ENCODE measurements around the gene ADORA1. TPM values are rescaled to one million over a fixed set of nuclear protein-coding genes. Genes with fewer than 3 reads are reported as not detected.
A peak's percentile ranks its signal among the peaks of the same experiment; 100 is the strongest.

Gene ADORA1
- total and polyA plus RNA-seq, 2 of the 13 experiments (the other 11 are each of a cell fraction or from before 2014, with no cell fraction given) = 0.11 TPM; not detected in 1

DNA sequence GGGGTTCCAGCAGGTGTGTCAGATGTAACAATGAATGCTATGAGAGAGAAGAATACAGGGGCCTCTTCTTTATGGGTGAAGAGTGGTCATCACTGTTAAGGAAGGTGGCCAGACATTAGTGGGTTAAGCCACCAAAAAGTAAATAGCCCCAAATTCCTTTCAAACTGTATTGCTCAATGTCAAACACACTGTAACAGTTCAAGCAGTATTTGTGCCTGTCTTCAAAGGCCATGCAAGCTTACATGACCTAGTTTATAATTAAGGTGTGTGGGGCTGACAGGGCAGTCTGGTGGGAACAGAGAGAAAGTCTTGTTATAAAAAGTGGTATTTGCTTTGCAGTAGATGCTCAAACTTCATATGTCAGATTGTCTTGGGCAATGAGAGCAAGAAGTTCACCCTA is 83.5 kb downstream of the ADORA1 start:
- Histone ChIP-seq H2AFZ (ENCODE audit: low read length) (no peak overlapping the region), H3K79me2 (ENCODE audit: insufficient read depth, low read length) (no peaks in the 10 kb centered on the region), H3K4me1 (ENCODE audit: insufficient read depth, low read length) (peaks cover 16% of the 10 kb centered on the region), H3K27ac (ENCODE audit: extremely low read length, insufficient read depth, low read length) (no peak overlapping the region), H3K4me3 (replicated peaks in 1 of 3; ENCODE audit: insufficient read depth in 1 of 3, low read depth in 2 of 3, low read length in 3 of 3) (no peak overlapping the region), H4K20me1 (ENCODE audit: insufficient read depth, low read length) (no peaks in the 10 kb centered on the region; the same call in 1 of the 2 replicates), H3K4me2 (ENCODE audit: low read depth, low read length) (no peak overlapping the region; the same call in 1 of the 2 replicates), H3K27me3 (ENCODE audit: control insufficient read depth in 1 of 2, insufficient read depth in 2 of 2, low read length in 2 of 2) (peaks cover 0 to 11% of the 10 kb centered on the region in 2 experiments; a peak in 1 of 5 replicates), H3K9me3 (ENCODE audit: low read length) (no peaks in the 10 kb centered on the region), H3K36me3 (replicated peaks in 1 of 2; ENCODE audit: control insufficient read depth in 1 of 2, insufficient read depth in 2 of 2, low read length in 2 of 2) (no peaks in the 10 kb centered on the region), H3K9ac (ENCODE audit: insufficient read depth, low read depth, low read length) (no peak overlapping the region)
- FAIRE-seq (peak; percentile 68), DNase-seq (ENCODE audit: low spot score) (peak; percentile 77), ATAC-seq (peak; percentile 77)
- intact Hi-C loops (cut with micrococcal nuclease; ENCODE audit: unreplicated experiment) (no loop called here), in situ Hi-C loops (cut with HindIII; ENCODE audit: extremely low pct_ligation_motif_present, low pct_unique_long_range_greater_than_20kb) (no loop called here)
- POLR2A ChIA-PET = no interaction called here
- BruUV-seq (replicated peaks) = no TSS peak
- CTCF ChIA-PET (ENCODE audit: low intra/inter-chr PET ratio, low total read pairs) = no interaction called here
- TF ChIP-seq TARDBP (CRISPR knock-in tag; IDR thresholded peaks at IDR 0.05) = 0 out of 2 replicates have a peak, but pooled peaks have one; percentile 28
- TF ChIP-seq NFIC (IDR thresholded peaks at IDR 0.05; ENCODE audit: low read length) = 0 out of 2 replicates have a peak, but pooled peaks have one; percentile 10
- TF ChIP-seq, protein P1, sequence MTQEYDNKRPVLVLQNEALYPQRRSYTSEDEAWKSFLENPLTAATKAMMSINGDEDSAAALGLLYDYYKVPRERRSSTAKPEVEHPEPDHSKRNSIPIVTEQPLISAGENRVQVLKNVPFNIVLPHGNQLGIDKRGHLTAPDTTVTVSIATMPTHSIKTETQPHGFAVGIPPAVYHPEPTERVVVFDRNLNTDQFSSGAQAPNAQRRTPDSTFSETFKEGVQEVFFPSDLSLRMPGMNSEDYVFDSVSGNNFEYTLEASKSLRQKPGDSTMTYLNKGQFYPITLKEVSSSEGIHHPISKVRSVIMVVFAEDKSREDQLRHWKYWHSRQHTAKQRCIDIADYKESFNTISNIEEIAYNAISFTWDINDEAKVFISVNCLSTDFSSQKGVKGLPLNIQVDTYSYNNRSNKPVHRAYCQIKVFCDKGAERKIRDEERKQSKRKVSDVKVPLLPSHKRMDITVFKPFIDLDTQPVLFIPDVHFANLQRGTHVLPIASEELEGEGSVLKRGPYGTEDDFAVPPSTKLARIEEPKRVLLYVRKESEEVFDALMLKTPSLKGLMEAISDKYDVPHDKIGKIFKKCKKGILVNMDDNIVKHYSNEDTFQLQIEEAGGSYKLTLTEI (CRISPR knock-in tag; conservative IDR thresholded peaks at IDR 0.05) = no peak
- TF ChIP-seq ARID2 (CRISPR knock-in tag; IDR thresholded peaks at IDR 0.05; ENCODE audit: borderline replicate concordance) = no peak
- TF ChIP-seq ZNF782 (CRISPR knock-in tag; IDR thresholded peaks at IDR 0.05; ENCODE audit: borderline replicate concordance) = no peak
- no peak for TF ChIP-seq ZNF891 (CRISPR knock-in tag; IDR thresholded peaks at IDR 0.05)
- no peak for TF ChIP-seq MXI1 (IDR thresholded peaks at IDR 0.05; ENCODE audit: borderline replicate concordance, low read depth, low read length)
- peak; percentile 63; the same call in 1 of the 2 replicates for TF ChIP-seq NCOA2 (CRISPR knock-in tag; IDR thresholded peaks at IDR 0.05)
- TF ChIP-seq, protein P2, sequence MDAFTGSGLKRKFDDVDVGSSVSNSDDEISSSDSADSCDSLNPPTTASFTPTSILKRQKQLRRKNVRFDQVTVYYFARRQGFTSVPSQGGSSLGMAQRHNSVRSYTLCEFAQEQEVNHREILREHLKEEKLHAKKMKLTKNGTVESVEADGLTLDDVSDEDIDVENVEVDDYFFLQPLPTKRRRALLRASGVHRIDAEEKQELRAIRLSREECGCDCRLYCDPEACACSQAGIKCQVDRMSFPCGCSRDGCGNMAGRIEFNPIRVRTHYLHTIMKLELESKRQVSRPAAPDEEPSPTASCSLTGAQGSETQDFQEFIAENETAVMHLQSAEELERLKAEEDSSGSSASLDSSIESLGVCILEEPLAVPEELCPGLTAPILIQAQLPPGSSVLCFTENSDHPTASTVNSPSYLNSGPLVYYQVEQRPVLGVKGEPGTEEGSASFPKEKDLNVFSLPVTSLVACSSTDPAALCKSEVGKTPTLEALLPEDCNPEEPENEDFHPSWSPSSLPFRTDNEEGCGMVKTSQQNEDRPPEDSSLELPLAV (CRISPR knock-in tag; conservative IDR thresholded peaks at IDR 0.05; ENCODE audit: low read depth) = no peak
- TF ChIP-seq, protein P3, sequence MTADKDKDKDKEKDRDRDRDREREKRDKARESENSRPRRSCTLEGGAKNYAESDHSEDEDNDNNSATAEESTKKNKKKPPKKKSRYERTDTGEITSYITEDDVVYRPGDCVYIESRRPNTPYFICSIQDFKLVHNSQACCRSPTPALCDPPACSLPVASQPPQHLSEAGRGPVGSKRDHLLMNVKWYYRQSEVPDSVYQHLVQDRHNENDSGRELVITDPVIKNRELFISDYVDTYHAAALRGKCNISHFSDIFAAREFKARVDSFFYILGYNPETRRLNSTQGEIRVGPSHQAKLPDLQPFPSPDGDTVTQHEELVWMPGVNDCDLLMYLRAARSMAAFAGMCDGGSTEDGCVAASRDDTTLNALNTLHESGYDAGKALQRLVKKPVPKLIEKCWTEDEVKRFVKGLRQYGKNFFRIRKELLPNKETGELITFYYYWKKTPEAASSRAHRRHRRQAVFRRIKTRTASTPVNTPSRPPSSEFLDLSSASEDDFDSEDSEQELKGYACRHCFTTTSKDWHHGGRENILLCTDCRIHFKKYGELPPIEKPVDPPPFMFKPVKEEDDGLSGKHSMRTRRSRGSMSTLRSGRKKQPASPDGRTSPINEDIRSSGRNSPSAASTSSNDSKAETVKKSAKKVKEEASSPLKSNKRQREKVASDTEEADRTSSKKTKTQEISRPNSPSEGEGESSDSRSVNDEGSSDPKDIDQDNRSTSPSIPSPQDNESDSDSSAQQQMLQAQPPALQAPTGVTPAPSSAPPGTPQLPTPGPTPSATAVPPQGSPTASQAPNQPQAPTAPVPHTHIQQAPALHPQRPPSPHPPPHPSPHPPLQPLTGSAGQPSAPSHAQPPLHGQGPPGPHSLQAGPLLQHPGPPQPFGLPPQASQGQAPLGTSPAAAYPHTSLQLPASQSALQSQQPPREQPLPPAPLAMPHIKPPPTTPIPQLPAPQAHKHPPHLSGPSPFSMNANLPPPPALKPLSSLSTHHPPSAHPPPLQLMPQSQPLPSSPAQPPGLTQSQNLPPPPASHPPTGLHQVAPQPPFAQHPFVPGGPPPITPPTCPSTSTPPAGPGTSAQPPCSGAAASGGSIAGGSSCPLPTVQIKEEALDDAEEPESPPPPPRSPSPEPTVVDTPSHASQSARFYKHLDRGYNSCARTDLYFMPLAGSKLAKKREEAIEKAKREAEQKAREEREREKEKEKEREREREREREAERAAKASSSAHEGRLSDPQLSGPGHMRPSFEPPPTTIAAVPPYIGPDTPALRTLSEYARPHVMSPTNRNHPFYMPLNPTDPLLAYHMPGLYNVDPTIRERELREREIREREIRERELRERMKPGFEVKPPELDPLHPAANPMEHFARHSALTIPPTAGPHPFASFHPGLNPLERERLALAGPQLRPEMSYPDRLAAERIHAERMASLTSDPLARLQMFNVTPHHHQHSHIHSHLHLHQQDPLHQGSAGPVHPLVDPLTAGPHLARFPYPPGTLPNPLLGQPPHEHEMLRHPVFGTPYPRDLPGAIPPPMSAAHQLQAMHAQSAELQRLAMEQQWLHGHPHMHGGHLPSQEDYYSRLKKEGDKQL (CRISPR knock-in tag; IDR thresholded peaks at IDR 0.05; ENCODE audit: low read depth) = peak; percentile 73; the same call in 1 of the 2 replicates
- TF ChIP-seq MIXL1 (CRISPR knock-in tag; IDR thresholded peaks at IDR 0.05) = no peak
- TF ChIP-seq HMG20A (CRISPR knock-in tag; IDR thresholded peaks at IDR 0.05; ENCODE audit: borderline replicate concordance) = peak; percentile 52; the same call in 1 of the 2 replicates
- no peak for TF ChIP-seq ZSCAN29 (CRISPR knock-in tag; conservative IDR thresholded peaks at IDR 0.05)
- TF ChIP-seq NFRKB (IDR thresholded peaks at IDR 0.05) = no peak
- TF ChIP-seq NR2F2 (IDR thresholded peaks at IDR 0.05; ENCODE audit: borderline replicate concordance, low read depth) = peak; percentile 60
- TF ChIP-seq CREM (IDR thresholded peaks at IDR 0.05) = peak; percentile 40; the same call in 1 of the 2 replicates
- TF ChIP-seq CREM (CRISPR knock-in tag; IDR thresholded peaks at IDR 0.05) = no peak

Measured in HepG2 (cell line).